CD4-positive, alpha-beta T cell (primary cell): Measurements from ENCODE around the gene PIK3C2G. TPM values are rescaled to one million over a fixed set of nuclear protein-coding genes. Genes with fewer than 3 reads are reported as not detected.

Source experiments
- ATAC-seq: fragments of 200-7000 bp; cut with Tn5 transposase; one replicate; pipeline ENCODE4 v1.10.0; 2022; ENCODE audit warnings: mild to moderate bottlenecking; ENCODE audit not compliant: poor library complexity
- CTCF ChIA-PET: fragments of 350-600 bp; sonication (Branson Sonifier 250); formaldehyde crosslinking; loops from one replicate; lab custom pipeline; 2021; ENCODE audit warnings: antibody characterized with exemption, inconsistent platforms; lab: Charles Lee
- POLR2A ChIA-PET: fragments of 350-600 bp; sonication (Branson Sonifier 250); formaldehyde crosslinking; loops from one replicate; lab custom pipeline; 2021; ENCODE audit warnings: antibody characterized with exemption, inconsistent platforms; lab: Charles Lee
- DNase-seq, 14 experiments: peaks; one replicate each; pipeline ENCODE4 v3.0.0-alpha.2; 2013 to 2020; ENCODE audit warnings: mixed read lengths in 2 of 14
- H3K27ac ChIP-seq, 2 donors: one replicate each; pipeline versions ENCODE4 v1.5.1 to v1.7.0; 2013; ENCODE audit warnings: low read length in 2 of 2, low read depth in 1 of 2, mild to moderate bottlenecking in 1 of 2
- H3K27me3 ChIP-seq, 2 experiments: 1 replicate in 1 of 2; 2 replicates in 1 of 2; pipeline versions ENCODE4 v1.6.1 to v1.7.0; 2013; ENCODE audit warnings: low read length in 2 of 2, control low read depth in 1 of 2, mild to moderate bottlenecking in 1 of 2, moderate library complexity in 1 of 2; ENCODE audit not compliant: insufficient read depth in 2 of 2, control insufficient read depth in 1 of 2
- H3K36me3 ChIP-seq: one replicate; pipeline ENCODE4 v1.6.1; 2013; ENCODE audit warnings: low read length, control low read depth; ENCODE audit not compliant: insufficient read depth
- H3K4me1 ChIP-seq: one replicate; pipeline ENCODE4 v1.6.1; 2013; ENCODE audit warnings: low read length, control low read depth; ENCODE audit not compliant: insufficient read depth
- H3K4me3 ChIP-seq: one replicate; pipeline ENCODE4 v1.5.1; 2013; ENCODE audit warnings: mild to moderate bottlenecking, low read length, moderate library complexity
- H3K9me3 ChIP-seq, 2 experiments: 1 replicate in 1 of 2; 2 replicates in 1 of 2; pipeline versions ENCODE4 v1.6.1 to v1.7.0; 2013; ENCODE audit warnings: low read length in 2 of 2, mild to moderate bottlenecking in 2 of 2, control low read depth in 1 of 2, moderate library complexity in 1 of 2; ENCODE audit not compliant: control insufficient read depth in 1 of 2, insufficient read depth in 1 of 2
- H3K27ac Mint-ChIP-seq: one replicate; pipeline ENCODE4 v1.8.0; 2020; ENCODE audit warnings: mixed read lengths
- H3K27me3 Mint-ChIP-seq: one replicate; pipeline ENCODE4 v1.8.0; 2021; ENCODE audit warnings: mixed read lengths
- H3K36me3 Mint-ChIP-seq: one replicate; pipeline ENCODE4 v1.8.0; 2021; ENCODE audit warnings: low read depth, mixed read lengths
- H3K4me1 Mint-ChIP-seq: one replicate; pipeline ENCODE4 v1.8.0; 2021; ENCODE audit warnings: low read depth, mixed read lengths
- H3K4me3 Mint-ChIP-seq: one replicate; pipeline ENCODE4 v1.8.0; 2020; ENCODE audit warnings: mild to moderate bottlenecking, mixed read lengths
- H3K9me3 Mint-ChIP-seq: one replicate; pipeline ENCODE4 v1.8.0; 2020; ENCODE audit warnings: mixed read lengths
- CTCF ChIP-seq: fragments of 200-600 bp; IDR thresholded peaks from one replicate; pipeline ENCODE4 v1.8.0; 2022; ENCODE audit warnings: antibody characterized with exemption, mild to moderate bottlenecking
- intact Hi-C, 2 experiments: fragments of 100-400 bp; cut with DNase I in 1 of 2; cut with micrococcal nuclease in 1 of 2; formaldehyde crosslinking; loops; one replicate each; pipeline versions ENCODE4 v1.15.1 to v1.9.0; 2023 to 2025; cut with DNase I, micrococcal nuclease
- total RNA-seq, 174 experiments: library from RNA in 2 of 174; stranded (reverse) in 2 of 174; gene quantifications; one replicate each; pipeline ENCODE4 v1.2.3 and lab custom pipeline; 2021 to 2026

The PIK3C2G gene
- total RNA-seq, 2 experiments from 2014 or later = not detected

- H3K4me1 ChIP-seq = no peaks in the 10 kb centered on the region
- intact Hi-C loops = no loop called here
- no peaks in the 10 kb centered on the region for H3K36me3 Mint-ChIP-seq
These were observed 70.9 kb downstream of the PIK3C2G start for GRCh38 chr12:18332173-18332572.

GRCh38 chr12:18339633-18340032 lies 78.3 kb downstream of the PIK3C2G start:
- H3K27me3 Mint-ChIP-seq = no peaks in the 10 kb centered on the region
- H3K27ac Mint-ChIP-seq = no peak overlapping the region
- no peaks in the 10 kb centered on the region for H3K4me1 Mint-ChIP-seq
- Histone ChIP-seq H3K27ac (no peak overlapping the region), H3K36me3 (no peaks in the 10 kb centered on the region), H3K9me3 (no peaks in the 10 kb centered on the region), H3K27me3 (no peaks in the 10 kb centered on the region), H3K4me3 (no peak overlapping the region), H3K4me1 (no peaks in the 10 kb centered on the region)
- intact Hi-C loops = no loop called here
- CTCF ChIA-PET = no interaction called here
- POLR2A ChIA-PET = no interaction called here
- no peak for DNase-seq
- no peak for ATAC-seq
- no peaks in the 10 kb centered on the region for H3K36me3 Mint-ChIP-seq
- peaks cover 2% of the 10 kb centered on the region for H3K9me3 Mint-ChIP-seq
- H3K4me3 Mint-ChIP-seq = no peak overlapping the region
- no peak for TF ChIP-seq CTCF

More at GRCh38 chr12:18332173-18332572, 70.9 kb downstream of the PIK3C2G start:
- ChIA-PET CTCF (no interaction called here), POLR2A (no interaction called here)
- no peak for TF ChIP-seq CTCF
- no peaks in the 10 kb centered on the region for H3K9me3 Mint-ChIP-seq
- Histone ChIP-seq H3K4me3 (no peak overlapping the region), H3K27ac (no peak overlapping the region), H3K36me3 (no peaks in the 10 kb centered on the region), H3K27me3 (no peaks in the 10 kb centered on the region), H3K9me3 (no peaks in the 10 kb centered on the region)
- no peaks in the 10 kb centered on the region for H3K27me3 Mint-ChIP-seq
- H3K4me1 Mint-ChIP-seq = no peaks in the 10 kb centered on the region
- no peak overlapping the region for H3K27ac Mint-ChIP-seq
- DNase-seq = no peak
- H3K4me3 Mint-ChIP-seq = no peak overlapping the region
- ATAC-seq = no peak

- ChIA-PET CTCF (no interaction called here), POLR2A (no interaction called here)
- intact Hi-C loops = no loop called here
- Histone ChIP-seq H3K9me3 (no peaks in the 10 kb centered on the region), H3K4me3 (no peak overlapping the region), H3K27ac (no peak overlapping the region), H3K36me3 (no peaks in the 10 kb centered on the region), H3K27me3 (no peaks in the 10 kb centered on the region), H3K4me1 (no peaks in the 10 kb centered on the region)
- Mint-ChIP-seq H3K27ac (no peak overlapping the region), H3K9me3 (peaks cover 2% of the 10 kb centered on the region), H3K4me3 (no peak overlapping the region), H3K4me1 (no peaks in the 10 kb centered on the region), H3K36me3 (no peaks in the 10 kb centered on the region), H3K27me3 (no peaks in the 10 kb centered on the region)
- ATAC-seq = no peak
- DNase-seq = no peak
- TF ChIP-seq CTCF = no peak
These were observed 78.9 kb downstream of the PIK3C2G start for GRCh38 chr12:18340186-18340585.
